HepG2 (cell line): Measurements from ENCODE around the gene NCAM2. TPM values are rescaled to one million over a fixed set of nuclear protein-coding genes. Genes with fewer than 3 reads are reported as not detected.

ENCODE experiments used
- BCL3 ChIP-seq: sonication (generic); formaldehyde crosslinking; IDR thresholded peaks from 2 replicates; pipeline ENCODE4 v1.5.1; 2020; ENCODE audit warnings: mild to moderate bottlenecking, missing genetic modification reagents, moderate library complexity
- BCLAF1 ChIP-seq: fragments of 450-650 bp; IDR thresholded peaks from 2 replicates; pipeline ENCODE4 v1.6.1; 2017; ENCODE audit warnings: mild to moderate bottlenecking
- E2F2 ChIP-seq: sonication (generic); formaldehyde crosslinking; IDR thresholded peaks from 2 replicates; pipeline ENCODE4 v1.4.0; 2020; ENCODE audit warnings: missing genetic modification reagents, borderline replicate concordance
- MYPOP ChIP-seq: sonication (generic); formaldehyde crosslinking; IDR thresholded peaks from 2 replicates; pipeline ENCODE4 v1.8.1; 2023; ENCODE audit warnings: mild to moderate bottlenecking, moderate library complexity, missing genetic modification reagents
- NR0B2 ChIP-seq: sonication (generic); formaldehyde crosslinking; IDR thresholded peaks from 2 replicates; pipeline ENCODE4 v1.4.0; 2020; ENCODE audit warnings: mild to moderate bottlenecking, missing genetic modification reagents
- RBAK ChIP-seq: sonication (generic); formaldehyde crosslinking; IDR thresholded peaks from 2 replicates; pipeline ENCODE4 v1.5.1; 2020; ENCODE audit warnings: mild to moderate bottlenecking, missing genetic modification reagents
- REL ChIP-seq: sonication (generic); formaldehyde crosslinking; conservative IDR thresholded peaks from 2 replicates; pipeline ENCODE4 v1.8.0; 2022; ENCODE audit warnings: mild to moderate bottlenecking, missing genetic modification reagents, moderate library complexity
- REST ChIP-seq, 2 experiments: IDR thresholded peaks; 2 replicates each; pipeline ENCODE4 v1.6.1; 2011 to 2012; ENCODE audit warnings: low read length in 2 of 2, borderline replicate concordance in 1 of 2, low read depth in 1 of 2, mild to moderate bottlenecking in 1 of 2, moderate library complexity in 1 of 2
- RFX5 ChIP-seq: IDR thresholded peaks from 2 replicates; pipeline ENCODE4 v1.6.1; 2011; ENCODE audit warnings: low read depth, low read length, improper control_type of control experiment
- SIN3A ChIP-seq: IDR thresholded peaks from 2 replicates; pipeline ENCODE4 v1.6.1; 2011; ENCODE audit warnings: low read depth, mild to moderate bottlenecking, control low read depth, low read length, borderline replicate concordance
- STAT5B ChIP-seq: sonication (generic); formaldehyde crosslinking; IDR thresholded peaks from 2 replicates; pipeline ENCODE4 v1.4.0; 2020; ENCODE audit warnings: missing genetic modification reagents
- ZBTB7B ChIP-seq: sonication (generic); formaldehyde crosslinking; IDR thresholded peaks from 2 replicates; pipeline ENCODE4 v1.4.0; 2020; ENCODE audit warnings: missing genetic modification reagents
- ZHX1 ChIP-seq: sonication (generic); formaldehyde crosslinking; IDR thresholded peaks from 2 replicates; pipeline ENCODE4 v1.8.1; 2022; ENCODE audit warnings: low read depth, mild to moderate bottlenecking, missing genetic modification reagents
- ZNF124 ChIP-seq: sonication (generic); formaldehyde crosslinking; IDR thresholded peaks from 2 replicates; pipeline ENCODE4 v1.4.0; 2020; ENCODE audit warnings: missing genetic modification reagents
- polyA plus RNA-seq, 8 experiments: library from polyadenylated mRNA; depleted of rRNA in 3 of 8; stranded (reverse) in 7 of 8; unstranded in 1 of 8; fragments of >200 nt; fragmentation: Illumina TruSeq in 4 of 8; extraction: Trizol in 4 of 8; gene quantifications; 2 replicates each; pipeline versions ENCODE4 v1.2.1 to v1.2.3, GENCODE V29; 2011 to 2016; ENCODE audit warnings: low read depth in 4 of 8, missing spikeins in 1 of 8, mixed read lengths in 1 of 8; ENCODE audit not compliant: insufficient read depth in 1 of 8
- total RNA-seq, 5 experiments: library from RNA; depleted of rRNA; stranded (reverse); fragments of >200 nt; fragmentation: Illumina TruSeq; extraction: Trizol; gene quantifications; 2 replicates each; pipeline ENCODE4 v1.2.3, GENCODE V29; 2016; ENCODE audit warnings: low read depth in 1 of 5

NCAM2 gene
- total and polyA plus RNA-seq, 2 of the 13 experiments (the other 11 are each of a cell fraction or from before 2014, with no cell fraction given), result not detected

- TF ChIP-seq ZHX1 (no peak), NR0B2 (CRISPR knock-in tag) (no peak), REST (IDR thresholded peaks at IDR 0.05; ENCODE audit: borderline replicate concordance in 1 of 2, low read depth in 1 of 2, low read length in 2 of 2) (no peak), BCLAF1 (no peak), ZBTB7B (no peak), RBAK (CRISPR knock-in tag) (no peak), ZNF124 (CRISPR knock-in tag) (no peak), SIN3A (no peak), REL (CRISPR knock-in tag) (no peak), E2F2 (CRISPR knock-in tag) (no peak), MYPOP (CRISPR knock-in tag) (no peak), BCL3 (CRISPR knock-in tag) (no peak), STAT5B (CRISPR knock-in tag) (no peak), RFX5 (no peak)
Measured at GRCh38 chr21:21210552-21210951, 212.3 kb downstream of the NCAM2 start (continued).
